Astrocyte of the hippocampus (primary cell): Measurements from ENCODE around the gene NDUFS6.

ENCODE experiments used
- DNase-seq: peaks from one replicate; pipeline ENCODE4 v3.0.0; 2011; ENCODE audit warnings: low read depth, low spot score

NDUFS6 gene

GRCh38 chr5:1801222-1801966 lies at the start of gene NDUFS6:
Gene NDUFS6, plus strand, starts transcription at chr5:1801407. Its CDS starts 11 bp downstream, at chr5:1801418.
- DNase-seq: peak; percentile 81

DNA sequence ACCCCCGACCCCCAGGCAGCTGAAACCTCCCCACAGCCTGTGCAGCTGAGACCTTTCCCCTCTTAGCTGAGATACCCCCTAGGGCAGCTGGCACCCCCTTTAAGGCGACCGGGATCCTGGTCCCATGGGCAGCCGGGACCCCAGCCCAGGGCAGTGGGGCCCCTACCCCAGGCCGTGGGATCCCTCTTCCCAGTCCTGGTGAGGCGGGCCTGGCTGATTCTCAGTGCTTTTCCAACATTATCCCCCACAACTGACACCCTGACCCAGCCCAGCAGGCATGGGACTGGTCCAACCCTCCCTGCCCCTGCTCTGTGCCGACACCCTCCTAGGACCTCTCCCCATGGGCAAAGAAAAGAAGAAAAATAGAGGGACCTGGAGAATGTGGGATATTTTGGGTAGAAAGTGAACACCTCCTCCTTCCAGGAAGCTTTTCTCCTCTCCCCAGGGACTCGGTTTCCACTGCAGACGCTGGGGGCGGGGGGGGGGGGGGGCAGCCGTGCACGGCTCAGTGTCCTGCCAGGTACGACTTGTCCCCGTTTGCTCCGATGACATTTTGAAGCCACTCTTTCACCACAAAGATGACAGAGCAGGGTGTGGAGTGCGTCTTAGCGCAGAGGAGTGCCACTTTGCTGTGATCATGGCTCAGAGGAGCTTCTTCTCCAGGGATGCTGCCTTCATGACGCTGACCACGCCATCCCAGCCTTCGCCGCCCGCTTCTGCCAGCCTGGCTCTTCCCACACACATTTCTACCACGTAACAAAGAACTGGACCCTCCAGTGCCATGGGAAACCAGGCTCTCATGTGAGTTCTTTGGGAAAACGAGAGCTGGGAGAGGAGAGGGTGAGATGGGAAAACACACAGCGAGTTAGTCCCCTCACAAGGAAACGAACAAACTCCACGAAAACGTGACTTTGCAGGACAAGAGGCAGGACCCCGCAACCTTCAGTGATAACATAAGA lies 49.1 kb upstream of the NDUFS6 start:
- no peak for DNase-seq

- DNase-seq: no peak
These were observed 48.3 kb upstream of the NDUFS6 start for GRCh38 chr5:1752881-1753280.

- DNase-seq: no peak
These were observed 47.7 kb upstream of the NDUFS6 start for GRCh38 chr5:1753490-1753889.

- no peak for DNase-seq
These were observed 46.5 kb upstream of the NDUFS6 start for GRCh38 chr5:1754531-1755220.

DNA sequence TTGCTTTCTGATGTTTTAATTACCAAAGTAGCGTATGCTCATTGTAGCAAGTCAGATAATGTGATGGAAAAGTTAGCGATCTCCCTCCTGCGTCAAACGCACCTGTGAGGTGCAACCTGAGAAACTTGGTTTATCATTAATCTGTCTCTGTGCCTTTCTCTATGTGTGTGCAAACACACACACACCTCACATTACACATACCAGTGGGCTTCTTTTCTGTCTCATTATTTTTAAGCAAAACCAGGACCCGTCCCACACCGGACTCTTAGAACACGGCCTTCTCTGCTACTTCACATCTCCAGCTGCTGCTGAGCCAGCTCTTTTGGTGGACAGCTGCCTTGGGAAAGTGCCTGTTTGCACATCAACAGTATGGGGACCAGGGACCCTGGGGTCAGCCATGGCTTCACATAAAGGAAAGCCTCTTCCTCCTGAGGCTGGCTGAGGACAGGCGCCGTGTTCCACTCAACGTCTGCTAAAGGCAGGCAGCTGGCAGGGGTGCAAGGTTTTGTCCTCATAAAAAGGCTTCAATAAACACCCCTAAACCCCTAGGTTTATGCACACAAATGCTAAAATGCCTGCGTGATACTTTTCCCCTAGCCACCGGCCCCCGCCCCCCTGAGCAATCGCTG lies 45.8 kb upstream of the NDUFS6 start:
- DNase-seq: no peak

GRCh38 chr5:1756481-1756880 lies 44.7 kb upstream of the NDUFS6 start:
- DNase-seq: no peak

GRCh38 chr5:1757511-1757910 lies 43.7 kb upstream of the NDUFS6 start:
- no peak for DNase-seq

DNA sequence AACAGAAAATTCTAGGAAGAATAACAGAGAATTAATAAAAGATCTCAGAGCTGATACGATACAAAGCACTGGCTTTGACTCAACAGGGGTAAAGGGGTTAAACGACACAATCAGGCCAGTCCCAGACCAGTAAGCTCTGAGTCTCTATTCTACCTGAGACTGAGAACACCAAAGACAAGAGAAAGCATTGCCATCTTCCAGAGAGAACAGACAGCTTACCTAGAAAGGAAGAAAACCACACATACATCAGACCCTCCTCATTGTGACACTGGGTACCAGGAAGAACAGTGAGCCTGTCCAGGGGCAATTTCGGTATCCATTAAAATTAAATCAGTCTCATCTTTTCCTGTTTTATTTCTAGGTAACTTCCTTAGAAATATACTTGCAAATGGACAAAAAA lies 42.6 kb upstream of the NDUFS6 start:
- no peak for DNase-seq

DNA sequence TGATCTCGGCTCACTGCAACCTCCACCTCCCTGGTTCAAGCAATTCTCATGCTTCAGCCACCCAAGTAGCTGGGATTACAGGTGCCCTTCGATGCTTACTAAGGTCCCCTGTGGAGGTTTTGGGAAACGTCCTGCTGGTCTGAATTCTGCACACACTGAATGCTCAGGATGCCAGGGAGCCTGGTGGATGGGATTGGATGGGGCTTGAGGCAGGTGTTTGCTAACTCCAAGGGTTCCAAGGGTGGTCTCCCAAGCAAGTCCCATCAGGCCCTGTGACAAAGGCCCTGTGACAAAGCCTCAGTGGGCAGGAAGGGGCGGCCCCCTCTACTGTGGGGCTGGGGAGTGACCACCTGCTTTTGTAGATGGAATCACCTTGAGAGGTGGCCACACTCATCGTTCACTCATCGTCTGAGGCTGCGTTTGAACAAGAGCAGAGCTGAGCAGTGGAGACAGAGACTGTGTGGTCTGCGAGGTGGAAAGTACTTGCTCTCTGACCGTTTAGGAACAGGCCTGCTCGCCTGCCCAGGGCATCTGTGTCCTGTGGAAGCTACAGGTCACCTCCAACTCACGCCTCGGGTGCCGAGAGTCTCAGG lies 41.7 kb upstream of the NDUFS6 start:
- DNase-seq: no peak

- no peak for DNase-seq
These were observed 41.0 kb upstream of the NDUFS6 start for GRCh38 chr5:1760231-1760630.

GRCh38 chr5:1760656-1761452 lies 40.4 kb upstream of the NDUFS6 start:
- no peak for DNase-seq

- no peak for DNase-seq
These were observed 39.8 kb upstream of the NDUFS6 start for GRCh38 chr5:1761453-1761755.

DNA sequence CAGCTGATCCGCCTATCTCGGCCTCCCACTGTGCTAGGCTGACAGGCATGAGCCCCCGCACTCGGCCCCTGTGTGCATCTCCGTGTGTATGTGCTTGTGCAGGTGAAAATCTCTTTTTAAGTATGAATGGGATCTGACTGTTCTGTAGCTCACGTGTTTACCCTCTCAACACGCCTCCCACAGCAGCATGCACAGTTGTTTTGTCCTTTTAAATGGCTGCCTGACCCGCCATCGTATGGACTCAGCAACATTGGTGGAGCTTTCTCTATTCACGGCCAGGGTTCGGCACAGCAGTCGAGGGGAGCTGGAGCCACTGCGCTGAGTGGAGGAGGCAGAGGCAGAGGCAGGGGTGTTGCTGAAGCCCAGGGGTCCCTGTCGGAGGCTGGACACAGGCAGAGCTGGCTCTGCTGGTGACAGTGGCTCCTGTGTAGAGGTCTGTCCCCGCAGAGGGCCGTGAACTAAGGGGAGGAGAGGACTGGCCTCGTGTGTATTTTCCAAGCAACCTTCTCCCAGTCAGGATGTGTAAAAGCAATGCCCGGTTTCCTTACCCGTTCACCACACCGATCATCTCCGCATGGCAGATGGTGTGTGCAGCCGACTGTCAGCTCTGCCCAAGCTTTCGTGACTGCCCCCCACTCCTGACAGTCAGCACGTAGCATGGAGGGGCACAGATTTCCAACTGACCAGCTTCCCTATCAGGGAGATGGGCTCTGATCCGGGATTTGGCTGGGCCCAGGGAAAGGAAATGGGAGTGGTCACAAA lies 38.9 kb upstream of the NDUFS6 start:
- DNase-seq: no peak

DNA sequence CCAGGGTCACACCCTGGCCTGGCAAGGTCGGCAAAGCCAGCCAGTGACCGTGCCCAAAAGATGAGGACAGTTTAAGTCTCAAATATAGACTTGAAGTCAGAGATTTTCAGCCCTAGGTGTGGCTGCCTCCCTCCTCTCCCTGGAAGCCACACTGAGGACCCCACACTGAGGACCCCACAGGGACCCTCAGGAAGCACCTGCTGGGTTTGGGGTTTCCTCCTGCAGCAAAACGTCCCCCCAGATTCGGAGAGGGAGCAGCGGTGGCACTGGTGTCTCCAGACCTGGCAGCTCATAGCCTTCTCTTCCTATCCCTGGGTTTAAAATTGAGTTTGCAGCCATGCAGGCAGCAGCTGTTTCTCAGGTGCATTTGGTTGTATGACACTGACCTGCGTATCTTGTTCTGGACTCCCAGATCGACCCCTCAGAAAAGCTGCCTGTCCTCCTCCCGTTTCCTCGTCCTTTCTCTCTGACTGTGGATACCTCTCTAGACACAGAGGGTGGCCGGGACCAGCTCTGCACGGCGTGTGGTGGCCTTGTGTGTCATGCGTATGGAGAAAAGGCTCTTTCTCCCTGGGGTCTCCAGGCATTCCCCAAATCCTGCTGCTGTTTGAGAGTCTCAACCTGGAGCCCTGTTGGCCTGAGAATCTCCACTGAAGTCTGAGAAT lies 38.2 kb upstream of the NDUFS6 start:
- no peak for DNase-seq

DNA sequence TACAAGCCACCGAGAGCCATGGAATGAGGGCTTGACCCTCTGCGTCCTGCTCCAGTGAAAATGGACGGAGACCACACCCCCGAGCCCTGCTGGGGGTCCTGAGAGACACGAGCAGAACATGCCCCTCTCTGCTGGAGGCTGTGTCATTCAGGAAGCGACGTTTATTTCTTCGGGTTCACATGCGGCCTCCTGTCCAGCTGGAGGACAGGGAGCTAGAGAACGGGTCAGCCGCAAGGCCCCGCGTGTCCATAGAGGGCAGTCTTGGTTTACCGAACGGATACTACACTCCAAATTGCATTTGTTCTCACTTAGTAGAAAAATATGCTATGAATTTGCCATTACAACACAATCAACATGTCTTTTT lies 37.7 kb upstream of the NDUFS6 start:
- DNase-seq: peak; percentile 80

DNA sequence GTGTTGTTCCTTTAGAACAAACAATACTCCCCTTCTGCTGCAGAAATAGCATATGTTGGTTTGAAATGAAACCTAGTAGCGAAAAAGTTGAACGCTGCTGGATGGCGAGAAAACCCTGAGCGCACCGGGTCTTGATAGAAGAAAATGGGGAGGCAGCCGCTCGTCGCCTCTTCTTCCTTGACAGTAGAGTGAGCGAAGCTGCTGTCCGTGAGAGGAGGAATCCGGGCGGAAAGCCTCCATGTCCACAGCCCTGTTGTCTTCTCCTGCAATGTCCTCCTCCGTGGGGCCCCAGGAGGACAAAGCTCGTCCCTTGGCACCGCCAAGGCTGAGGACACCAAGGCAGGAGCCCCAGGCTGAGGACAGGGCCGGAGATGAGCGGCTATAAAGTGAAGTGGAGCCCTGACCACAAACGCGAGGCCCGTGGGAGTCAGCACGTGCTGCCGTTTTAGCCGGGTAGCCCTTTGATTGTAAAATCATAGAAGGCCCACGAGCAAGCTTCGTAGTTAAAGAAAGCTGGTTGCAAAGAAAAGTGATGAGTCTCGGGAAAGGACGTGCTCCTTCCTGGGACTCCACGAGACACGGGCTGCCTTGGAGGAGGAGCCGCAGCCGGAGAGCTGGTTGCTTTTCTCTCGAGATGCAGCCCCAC lies 37.1 kb upstream of the NDUFS6 start:
- DNase-seq: no peak

GRCh38 chr5:1764606-1764960 lies 36.6 kb upstream of the NDUFS6 start:
- no peak for DNase-seq
